ENCODE measurements around the gene WDR5.

The WDR5 gene

GRCh38 chr9:134189470-134190231, 53.8 kb downstream of the WDR5 start:
- TF ChIP-seq CTCF (IDR thresholded peaks at IDR 0.05; ENCODE audit: insufficient read depth, low read length, missing control alignments), result no peak
- H3K4me3 ChIP-seq (ENCODE audit: low read depth, low read length), result no peak overlapping the region
- DNase-seq (ENCODE audit: low read depth, low spot score), result no peak
- CTCF ChIA-PET, result interaction anchor here (1.1 kb wide), 1 partner anchor 19 kb away, joined by 3 read pairs; no protein-coding TSS in a partner anchor
- POLR2A ChIA-PET, result interaction anchor here (0.6 kb wide), 1 partner anchor 25 kb away, joined by 3 read pairs; the partner anchor contains the start of gene RNU6ATAC

- no peak overlapping the region for H3K4me3 ChIP-seq (ENCODE audit: low read depth, low read length)
- CTCF ChIA-PET, result interaction anchor here (0.9 to 1.4 kb wide), 3 partner anchors 10 to 20 kb away, joined by 3 to 4 read pairs (median 3); no protein-coding TSS in a partner anchor
- no peak for DNase-seq (ENCODE audit: low read depth, low spot score)
- POLR2A ChIA-PET, result no interaction called here
- no peak for TF ChIP-seq CTCF (IDR thresholded peaks at IDR 0.05; ENCODE audit: insufficient read depth, low read length, missing control alignments)
Observed at GRCh38 chr9:134190232-134191121, 54.6 kb downstream of the WDR5 start.

DNA sequence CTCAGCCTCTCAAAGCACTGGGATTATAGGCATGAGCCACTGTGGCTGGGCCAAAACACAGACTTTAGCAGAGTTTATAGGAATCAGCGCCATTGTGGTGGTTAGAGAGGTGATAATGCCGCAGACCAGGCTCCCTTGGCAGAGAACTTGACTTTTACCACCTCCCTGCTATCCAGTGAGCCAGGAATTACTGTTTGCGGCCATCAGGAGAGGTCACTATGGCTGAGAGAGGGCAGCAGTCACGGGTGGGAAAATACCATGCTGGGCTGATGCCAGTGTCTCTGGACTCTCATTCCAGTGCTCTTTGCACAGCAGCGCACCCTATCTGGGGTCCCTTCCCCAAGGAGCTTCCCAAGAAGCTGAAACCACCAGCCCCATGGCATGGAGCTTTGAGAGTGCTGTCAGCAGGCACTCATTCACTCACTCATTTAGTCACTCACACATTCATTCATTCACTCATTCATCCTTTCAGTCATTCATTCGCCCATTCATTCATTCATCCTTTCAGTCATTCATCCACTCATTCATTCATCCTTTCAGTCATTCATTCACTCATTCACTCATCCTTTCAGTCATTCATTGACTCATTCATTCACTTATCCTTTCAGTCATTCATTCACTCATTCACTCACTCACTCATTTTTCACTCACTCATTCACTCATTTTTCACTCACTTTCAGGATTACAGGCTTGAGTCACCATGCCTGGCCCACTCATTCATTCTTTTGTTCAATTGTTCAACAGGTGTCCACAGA, 55.8 kb downstream of the WDR5 start:
- TF ChIP-seq CTCF (IDR thresholded peaks at IDR 0.05; ENCODE audit: insufficient read depth, low read length, missing control alignments), result no peak
- DNase-seq (ENCODE audit: low read depth, low spot score), result no peak
- no peak overlapping the region for H3K4me3 ChIP-seq (ENCODE audit: low read depth, low read length)
- POLR2A ChIA-PET, result no interaction called here
- CTCF ChIA-PET, result interaction anchor here (0.9 to 1.4 kb wide), 2 partner anchors 12 to 20 kb away, joined by 3 to 4 read pairs; no protein-coding TSS in a partner anchor

DNA sequence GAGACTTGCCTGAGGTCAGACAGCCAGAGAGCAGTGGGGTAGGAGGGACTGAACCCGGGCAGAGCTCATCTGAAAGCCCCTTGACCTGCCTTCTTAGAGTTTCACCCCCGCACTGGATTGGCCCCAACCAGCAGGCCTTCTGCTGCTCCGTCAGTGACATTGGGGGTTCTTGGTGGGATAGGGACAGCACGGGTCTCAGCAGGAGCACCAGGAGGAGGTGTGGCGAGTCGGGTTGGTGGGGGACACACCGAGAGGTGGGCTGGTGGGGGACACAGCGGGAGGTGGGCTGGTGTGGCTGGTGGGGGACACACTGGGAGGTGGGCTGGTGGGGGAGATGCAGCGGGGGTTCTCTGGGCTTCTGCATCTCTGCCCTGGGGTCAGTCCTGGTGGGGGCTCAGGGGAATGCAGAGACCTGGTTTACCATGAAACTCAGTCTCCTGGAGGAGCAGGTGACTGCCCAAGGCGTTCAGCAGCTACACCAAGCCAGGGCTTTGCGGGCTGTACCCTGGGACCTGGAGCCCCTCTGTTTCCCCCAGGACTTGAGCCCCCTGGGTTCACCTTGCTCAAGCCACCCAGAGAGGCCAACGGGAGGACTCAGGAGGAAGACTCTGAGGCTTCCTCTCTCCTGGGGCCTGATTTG, 56.5 kb downstream of the WDR5 start:
- POLR2A ChIA-PET, result no interaction called here
- H3K4me3 ChIP-seq (ENCODE audit: low read depth, low read length), result no peak overlapping the region
- no peak for TF ChIP-seq CTCF (IDR thresholded peaks at IDR 0.05; ENCODE audit: insufficient read depth, low read length, missing control alignments)
- no peak for DNase-seq (ENCODE audit: low read depth, low spot score)
- CTCF ChIA-PET, result no interaction called here

DNA sequence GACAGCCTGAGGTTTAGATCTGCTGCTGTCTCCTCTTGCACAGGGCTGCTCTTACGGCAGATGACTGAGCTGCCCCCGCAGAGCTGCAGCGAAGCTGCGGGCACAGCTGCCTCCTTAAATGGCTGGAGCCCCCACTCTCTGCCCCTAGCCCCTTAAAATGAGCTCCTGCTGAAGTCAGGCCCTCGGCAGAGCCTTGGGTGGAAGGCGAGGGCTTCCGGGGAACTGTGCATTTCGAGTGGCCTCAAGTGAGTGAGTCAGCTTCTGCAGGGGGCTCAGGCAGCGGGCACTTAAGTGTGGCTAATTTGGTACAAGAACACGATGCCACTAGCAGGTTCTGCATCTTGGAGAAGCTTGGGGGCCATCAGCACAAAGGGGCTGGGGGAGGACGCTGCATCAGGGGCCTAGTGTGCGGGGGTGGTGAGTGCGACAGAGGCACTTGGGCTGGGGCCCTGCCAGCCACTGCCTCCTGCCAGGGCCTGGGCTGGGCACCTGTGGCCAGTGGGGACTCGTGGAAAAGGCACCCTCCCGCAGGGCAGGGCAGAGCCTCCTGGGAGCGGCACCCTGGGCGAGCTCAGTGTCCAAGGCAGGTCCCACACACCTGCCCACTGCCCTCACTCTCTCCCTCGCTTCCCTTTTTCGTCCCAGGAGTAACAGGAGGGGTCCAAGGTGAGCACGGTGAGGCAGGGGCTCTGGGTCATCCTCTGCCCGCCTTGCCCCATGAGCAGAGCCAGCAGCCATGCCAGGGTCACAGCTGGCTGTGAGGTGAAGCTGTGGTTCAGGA, 57.3 kb downstream of the WDR5 start:
- no peak for TF ChIP-seq CTCF (IDR thresholded peaks at IDR 0.05; ENCODE audit: insufficient read depth, low read length, missing control alignments)
- ChIA-PET CTCF (no interaction called here), POLR2A (no interaction called here)
- DNase-seq (ENCODE audit: low read depth, low spot score), result no peak
- no peak overlapping the region for H3K4me3 ChIP-seq (ENCODE audit: low read depth, low read length)
